HG02623 (cell line): Measurements from ENCODE around the gene DYNC1I1.
A peak's percentile ranks its signal among the peaks of the same experiment; 100 is the strongest.
"Not testable (repeated sequence)": the region's sequence is repeated elsewhere in the genome, so short reads cannot be mapped to it uniquely, and the experiment has no call there.

Experiments
- ATAC-seq: cut with Tn5 transposase; IDR thresholded peaks from one replicate; pipeline ENCODE4 v1.9.1; 2021; ENCODE audit warnings: moderate library complexity; ENCODE audit not compliant: unreplicated experiment

The DYNC1I1 gene

DNA sequence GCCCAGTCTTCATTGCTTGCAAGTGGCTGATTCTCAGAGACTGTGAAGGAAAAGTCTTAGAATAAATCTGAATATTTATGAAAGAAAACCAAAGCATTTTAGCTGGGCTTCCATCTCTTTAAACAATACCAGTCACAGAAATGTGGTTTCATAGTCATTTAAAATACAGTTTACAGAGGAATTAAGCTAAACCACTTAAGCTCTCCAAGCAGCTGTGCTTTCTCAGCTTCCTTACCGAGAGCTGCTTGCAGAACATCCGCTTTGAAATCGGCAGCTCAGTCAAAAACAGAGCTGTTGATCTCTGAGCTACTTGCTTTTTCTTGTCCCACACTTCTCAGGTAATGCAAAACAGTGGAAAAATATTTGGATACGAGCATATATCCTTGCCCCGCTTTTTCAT is 134.5 kb downstream of the DYNC1I1 start:
- no peak for ATAC-seq

DNA sequence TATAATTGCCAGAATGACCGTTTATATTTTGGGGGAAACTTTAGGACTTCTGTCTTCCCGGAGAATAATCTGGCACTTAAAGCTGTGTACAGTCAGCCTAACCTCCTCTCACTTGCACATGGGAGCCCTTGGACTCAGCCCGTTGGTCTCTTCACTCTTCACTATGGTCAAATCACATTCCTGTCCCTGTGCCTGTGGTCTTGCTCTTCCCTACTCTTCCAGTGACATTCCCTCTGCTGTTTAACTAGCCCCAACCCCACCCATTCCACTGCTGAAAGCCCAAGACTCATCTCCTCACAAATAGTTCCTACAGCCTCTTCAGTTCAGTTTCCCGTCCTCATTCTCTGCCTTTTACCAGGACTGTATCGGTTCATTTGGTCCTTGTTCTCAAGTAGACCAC is 135.0 kb downstream of the DYNC1I1 start:
- ATAC-seq: no peak

DNA sequence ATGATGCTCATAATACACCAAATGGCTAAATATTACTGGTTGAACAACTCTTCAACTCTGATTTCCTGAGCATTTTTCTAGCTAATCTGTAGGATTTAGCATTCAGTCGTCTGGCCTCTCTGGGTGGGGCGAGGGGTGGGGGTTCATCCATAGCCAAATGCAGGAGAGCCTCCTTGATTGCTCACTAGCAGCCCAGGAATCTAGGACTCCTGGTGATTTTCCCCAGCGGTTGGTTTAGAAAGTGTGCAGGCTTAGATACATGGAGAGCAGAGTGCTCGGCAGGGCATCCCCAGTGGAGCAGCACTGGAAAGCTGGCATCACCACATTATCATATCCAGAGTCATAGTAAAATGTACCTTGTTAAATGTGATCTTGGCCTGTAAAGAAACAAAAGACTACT is 136.1 kb downstream of the DYNC1I1 start:
- ATAC-seq: no peak

DNA sequence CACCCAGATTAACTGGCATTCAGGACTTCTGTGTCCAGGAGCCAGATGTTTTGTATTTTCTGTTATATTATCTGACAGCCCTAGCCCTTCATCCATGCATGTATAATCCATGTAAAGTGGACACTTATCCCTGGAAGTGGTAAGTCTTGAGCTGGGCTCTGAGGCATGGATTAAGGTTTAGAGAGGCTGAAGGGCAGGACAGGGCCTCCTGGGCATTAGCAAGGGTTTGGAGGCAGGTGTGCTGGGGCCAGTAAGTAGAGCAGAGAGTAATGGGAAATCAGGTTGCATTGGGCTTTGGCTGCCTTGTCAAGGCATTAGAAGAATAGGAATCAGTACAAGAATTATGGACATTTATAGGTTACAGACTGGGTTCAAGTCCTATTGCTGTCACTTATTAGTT is 138.0 kb downstream of the DYNC1I1 start:
- ATAC-seq: no peak

DNA sequence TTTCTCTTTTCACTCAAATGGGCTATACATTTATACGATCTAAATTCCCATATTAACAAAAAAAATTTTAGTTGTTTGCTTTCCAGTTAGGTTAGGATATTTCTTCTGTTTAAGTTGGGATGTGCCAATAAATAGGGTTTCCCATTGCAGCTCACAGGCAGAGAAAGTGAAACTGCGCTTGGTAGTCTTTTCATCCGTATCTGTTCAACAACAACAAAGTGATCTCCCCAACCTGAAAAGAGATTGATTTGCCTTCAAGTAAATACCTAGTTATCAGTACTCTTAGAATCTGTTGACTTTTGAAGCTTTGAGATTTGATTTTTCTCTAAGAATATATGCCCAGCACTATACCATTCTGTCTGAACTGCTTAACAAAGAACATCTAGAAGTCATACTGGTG is 143.4 kb downstream of the DYNC1I1 start:
- no peak for ATAC-seq

DNA sequence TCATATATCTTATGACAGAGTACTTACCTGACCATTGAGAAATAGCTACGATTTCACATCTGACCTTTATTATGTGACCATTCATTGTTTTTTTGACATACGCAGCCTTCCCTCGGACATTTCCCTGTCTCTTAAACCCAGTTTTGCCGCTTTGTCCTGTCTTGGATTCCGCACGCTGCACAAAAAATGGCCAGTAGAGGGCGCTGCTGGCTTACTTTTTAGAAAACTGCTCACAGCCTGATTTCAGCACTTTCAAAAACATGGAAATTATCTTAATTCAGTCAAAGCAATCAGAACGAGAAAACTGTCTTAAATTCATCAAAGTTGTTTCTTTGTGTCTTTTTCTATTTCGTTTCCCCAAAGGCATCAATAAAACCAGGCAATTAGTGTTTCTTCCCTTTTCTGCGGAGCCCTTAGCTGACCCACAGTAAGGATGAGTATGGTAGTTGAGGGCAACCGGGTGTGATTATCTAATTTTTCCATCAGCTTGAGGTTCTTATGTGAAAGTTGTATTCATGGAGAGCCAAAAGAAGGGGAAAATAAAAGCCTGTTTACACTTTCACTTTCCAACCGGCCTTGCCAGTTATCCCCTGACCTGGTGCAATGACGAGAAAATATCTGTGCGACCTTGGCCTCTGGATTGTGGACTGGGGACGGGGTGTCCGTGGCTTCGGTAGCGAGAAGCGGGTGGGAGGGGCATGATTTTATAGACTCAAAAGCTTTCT is 144.4 kb downstream of the DYNC1I1 start:
- peak; percentile 70 for ATAC-seq

DNA sequence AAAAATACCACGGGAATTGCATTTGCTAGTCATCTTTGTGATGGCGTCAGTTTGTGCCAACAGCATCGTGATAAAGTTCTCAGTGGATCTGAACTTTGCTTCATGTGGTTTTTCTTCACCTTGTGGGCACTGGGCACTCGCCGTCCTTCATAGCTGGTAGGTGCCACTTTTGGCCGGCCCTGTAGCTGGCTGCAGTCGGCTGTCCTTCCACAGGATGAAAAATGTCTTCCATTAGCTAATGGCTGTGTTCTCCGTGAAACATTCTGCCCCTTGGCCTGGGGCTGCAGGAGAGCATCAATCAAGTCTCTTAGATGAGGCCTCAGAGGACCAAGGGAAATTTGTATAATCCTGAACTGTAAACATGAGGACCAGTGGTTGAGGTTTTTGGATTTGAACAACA is 145.3 kb downstream of the DYNC1I1 start:
- no peak for ATAC-seq

DNA sequence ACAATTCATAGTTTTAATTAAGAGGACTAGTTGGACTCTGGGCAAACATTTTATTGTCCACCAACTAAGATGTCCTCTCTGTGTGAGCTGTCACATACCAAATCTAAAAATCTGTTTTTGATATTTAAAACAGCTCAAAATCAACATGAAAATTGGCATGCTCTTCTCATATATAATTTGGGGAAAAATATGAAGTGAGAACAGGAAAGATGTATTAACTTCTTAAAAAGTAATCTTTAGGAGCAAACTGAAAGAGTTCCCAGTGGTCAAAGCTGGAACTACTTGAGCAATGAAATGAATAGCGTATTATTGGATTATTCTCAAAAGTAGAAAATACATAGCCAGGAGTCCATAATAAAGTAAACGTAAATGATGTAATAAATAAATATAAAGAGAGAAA is 147.2 kb downstream of the DYNC1I1 start:
- ATAC-seq: no peak

DNA sequence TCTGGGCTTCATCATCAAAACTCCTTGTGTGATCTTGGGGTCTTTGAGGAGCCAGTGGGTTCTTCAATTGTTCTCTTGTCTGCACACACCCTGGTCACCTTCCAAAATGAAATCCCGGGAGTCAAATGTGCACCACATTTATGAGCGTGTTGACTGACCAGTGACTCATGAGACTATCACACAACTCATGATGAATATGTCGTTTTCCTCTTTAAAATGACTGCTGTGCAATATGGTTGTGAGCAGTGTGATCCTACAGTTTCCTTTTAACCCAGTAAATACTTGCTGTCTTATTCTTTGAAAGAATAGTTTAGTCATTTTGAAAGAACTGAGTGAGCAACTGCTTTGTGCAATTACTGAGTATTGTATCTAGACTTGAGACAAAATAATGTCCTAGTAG is 149.2 kb downstream of the DYNC1I1 start:
- ATAC-seq: no peak

DNA sequence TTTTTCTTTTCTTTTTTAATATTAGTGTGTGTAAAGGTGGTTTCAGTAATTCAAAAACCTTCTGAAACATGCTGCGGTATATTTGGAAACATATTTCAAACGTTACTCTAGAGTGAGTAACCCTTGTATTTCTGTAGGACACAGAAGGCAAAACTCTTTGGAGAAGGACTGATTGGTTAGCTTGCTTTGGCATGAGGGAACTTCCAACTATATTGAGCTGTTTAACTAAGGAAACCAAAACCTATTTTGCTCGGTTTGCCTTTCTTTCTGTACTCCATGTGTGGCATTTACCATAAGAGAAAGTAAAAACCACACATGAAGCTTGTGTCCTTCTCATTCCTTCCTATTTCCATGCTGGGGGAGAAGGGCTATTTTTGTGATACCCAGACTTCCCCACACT is 149.8 kb downstream of the DYNC1I1 start:
- ATAC-seq: no peak

DNA sequence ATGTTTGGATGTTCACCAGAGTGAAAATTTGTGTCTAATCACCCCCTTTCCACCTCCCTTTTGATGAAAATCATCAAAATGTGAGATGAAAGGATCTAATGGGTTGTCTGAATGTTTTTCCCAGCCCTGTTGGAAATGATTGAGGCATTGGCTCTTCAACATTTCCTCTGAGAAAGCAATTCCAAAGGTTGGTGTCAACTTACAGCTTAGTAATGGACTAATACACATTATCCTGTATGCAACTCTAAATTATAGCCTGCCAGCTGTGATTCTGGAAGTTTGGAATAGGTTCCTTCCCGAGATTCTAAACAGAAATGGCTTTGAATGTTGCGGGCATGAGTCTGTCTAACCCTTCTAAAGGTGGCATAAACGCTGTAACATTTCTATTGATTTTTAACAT is 152.9 kb downstream of the DYNC1I1 start:
- no peak for ATAC-seq

DNA sequence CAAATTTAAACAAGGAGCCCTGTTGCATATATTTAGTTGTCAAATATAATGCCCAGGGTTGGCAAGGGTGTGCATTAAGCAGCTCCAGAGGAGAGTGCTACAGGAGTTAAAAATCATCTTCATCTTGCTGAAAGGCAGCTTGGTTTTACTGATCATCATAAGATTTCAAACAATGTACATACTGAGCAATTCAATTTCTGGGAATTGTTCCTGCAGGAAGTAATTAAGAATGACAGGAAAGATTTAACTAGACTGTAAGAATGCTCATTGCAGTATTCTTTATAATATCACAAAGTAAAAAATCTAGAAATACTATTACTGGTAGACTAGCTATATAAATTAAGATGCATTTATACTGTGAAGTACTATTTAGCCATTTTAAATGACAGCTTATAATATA is 153.6 kb downstream of the DYNC1I1 start:
- ATAC-seq: no peak

DNA sequence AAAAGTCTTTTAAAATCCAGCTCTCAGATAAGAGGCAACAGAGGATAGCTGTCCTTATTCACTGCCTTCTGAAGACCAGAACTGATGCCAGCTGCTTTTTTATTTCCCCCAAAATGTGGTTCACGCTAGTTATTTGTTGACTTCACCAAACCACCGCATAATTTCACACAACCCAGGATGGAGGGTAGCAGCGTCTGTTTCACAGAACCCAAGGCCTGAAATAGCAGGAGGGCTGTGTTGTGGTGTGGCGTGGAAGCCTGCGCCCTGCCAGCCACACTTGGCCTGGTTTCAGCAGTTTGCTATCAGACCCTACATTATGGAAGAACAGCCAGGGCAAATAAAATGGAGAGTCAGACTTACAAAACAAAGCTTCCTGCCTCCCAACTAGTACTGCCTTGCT is 155.4 kb downstream of the DYNC1I1 start:
- no peak for ATAC-seq

DNA sequence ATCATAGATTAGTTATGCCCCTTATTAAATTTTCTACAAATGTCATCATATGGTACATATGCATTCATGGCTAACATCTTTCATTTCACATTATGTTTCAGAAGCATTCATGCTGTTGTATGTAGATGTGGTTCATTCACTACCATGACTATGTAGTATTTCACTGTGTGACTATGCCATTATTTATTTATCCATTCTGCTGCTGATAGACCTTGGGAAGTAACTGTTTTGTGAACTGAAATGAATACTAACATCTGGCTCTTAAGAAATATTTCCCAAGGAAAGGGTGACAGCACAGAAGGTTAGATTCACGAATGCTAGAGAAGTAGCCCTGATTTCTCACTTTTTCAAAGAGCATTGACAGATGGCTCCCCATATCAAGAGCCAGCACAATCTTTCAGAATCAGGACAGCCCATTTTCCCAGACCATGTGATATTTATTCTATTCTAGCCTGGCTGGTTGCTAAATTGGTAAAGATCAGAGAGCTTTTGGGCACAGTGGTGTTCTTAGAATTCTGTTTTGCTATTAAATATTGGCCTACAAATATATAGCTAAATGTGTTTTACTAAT is 157.4 kb downstream of the DYNC1I1 start:
- ATAC-seq: no peak

DNA sequence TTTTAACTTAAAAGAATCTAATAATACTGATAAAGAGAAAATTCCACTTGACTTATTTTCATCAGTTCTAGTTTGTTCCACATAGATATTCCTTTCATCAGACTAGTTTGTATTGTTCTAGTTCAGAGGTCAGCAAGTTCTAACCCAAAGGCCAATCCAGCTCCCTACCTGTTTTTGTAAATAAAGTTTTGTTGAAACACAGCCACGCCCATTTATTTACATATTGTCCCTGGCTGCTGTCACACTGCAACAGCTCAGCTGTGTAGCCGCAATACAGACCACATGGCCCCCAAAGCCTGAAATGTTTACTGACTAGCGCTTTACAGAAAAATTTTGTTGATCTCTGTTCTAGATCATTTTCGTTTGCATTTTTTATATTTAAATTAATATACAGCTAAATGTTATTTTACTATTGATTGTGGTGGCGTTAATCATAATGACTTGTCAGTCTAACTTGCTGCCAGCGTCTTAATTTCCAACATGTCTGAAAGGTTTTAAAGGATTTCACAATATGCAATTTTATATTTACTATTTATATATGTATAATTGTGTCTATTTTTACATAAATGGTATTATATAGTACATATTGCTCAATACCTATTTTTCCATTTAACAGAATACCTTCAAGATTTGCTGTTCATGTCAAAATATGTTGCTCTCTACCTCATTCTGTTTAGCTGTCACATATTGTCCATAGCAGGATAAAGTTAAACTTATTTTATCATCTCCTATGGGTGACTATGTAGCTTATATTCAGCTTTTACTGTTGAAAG is 159.3 kb downstream of the DYNC1I1 start:
- ATAC-seq: no peak

DNA sequence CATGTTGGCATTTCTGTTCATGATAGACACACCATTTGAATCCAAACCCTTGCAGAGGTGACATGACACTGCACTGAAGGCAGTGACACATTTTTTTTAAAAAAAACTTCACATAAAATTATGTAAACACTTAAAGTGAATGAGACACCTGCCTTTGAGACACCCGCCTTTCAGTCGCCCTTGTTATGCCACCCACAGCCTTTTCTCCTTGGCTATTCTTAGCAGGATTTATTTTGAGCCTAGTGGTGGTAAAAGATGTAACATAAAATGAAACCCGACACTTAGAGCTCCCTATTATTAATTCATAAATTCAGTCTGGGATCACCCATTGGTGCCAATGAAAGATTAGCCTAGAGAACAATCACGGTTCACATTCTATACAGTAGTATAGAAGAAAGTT is 161.3 kb downstream of the DYNC1I1 start:
- no peak for ATAC-seq

DNA sequence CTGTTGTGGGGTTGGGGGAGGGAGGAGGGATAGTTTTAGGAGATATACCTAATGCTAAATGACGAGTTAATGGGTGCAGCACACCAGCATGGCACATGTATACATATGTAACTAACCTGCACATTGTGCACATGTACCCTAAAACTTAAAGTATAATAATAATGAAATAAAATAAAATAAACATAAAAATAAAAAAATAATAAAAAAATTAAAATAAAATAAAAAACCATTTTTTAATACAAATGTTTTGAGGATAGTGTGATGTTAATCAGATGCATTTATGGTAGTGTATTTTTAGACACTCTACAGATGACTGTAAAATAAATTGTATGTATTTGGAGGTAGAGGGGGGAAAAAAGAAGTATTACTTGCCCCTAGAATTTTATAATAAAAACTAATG is 172.5 kb downstream of the DYNC1I1 start:
- ATAC-seq: not testable (repeated sequence)

DNA sequence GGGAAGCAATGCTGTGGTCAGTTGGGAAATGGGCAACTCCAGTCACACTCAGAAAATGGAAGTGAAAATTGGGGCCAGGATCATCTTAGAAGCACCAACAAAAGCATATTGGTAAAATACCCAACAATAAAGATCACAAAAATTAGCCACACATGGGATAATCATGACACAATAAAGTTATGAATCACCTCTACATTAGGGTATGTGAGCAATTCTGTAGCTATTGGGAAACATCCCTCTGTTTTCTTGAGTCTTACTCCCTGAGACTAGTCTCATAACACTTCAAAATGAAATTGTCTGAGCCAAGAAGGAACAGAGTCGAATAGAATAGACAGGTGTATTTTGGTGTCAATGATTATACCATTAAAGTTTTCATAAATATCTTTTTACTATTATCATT is 178.3 kb downstream of the DYNC1I1 start:
- no peak for ATAC-seq

DNA sequence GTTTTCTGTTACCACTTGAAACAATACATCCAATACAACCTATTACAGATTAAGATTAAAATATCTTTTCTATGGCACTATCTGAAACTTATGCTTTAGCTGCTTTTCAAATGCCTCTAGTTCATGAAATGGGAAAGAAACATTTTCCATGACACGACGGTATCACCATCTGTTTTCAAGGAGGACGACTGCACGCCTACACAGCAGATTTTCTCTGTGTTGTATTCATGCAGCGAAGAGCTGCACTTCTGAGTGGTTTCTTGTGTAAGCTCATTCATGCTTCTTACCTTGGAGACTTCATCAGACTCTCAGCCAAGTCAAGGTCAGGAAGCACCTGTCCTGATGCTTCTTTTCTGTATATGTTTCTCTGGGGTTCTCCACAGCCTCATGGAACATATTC is 179.2 kb downstream of the DYNC1I1 start:
- no peak for ATAC-seq

DNA sequence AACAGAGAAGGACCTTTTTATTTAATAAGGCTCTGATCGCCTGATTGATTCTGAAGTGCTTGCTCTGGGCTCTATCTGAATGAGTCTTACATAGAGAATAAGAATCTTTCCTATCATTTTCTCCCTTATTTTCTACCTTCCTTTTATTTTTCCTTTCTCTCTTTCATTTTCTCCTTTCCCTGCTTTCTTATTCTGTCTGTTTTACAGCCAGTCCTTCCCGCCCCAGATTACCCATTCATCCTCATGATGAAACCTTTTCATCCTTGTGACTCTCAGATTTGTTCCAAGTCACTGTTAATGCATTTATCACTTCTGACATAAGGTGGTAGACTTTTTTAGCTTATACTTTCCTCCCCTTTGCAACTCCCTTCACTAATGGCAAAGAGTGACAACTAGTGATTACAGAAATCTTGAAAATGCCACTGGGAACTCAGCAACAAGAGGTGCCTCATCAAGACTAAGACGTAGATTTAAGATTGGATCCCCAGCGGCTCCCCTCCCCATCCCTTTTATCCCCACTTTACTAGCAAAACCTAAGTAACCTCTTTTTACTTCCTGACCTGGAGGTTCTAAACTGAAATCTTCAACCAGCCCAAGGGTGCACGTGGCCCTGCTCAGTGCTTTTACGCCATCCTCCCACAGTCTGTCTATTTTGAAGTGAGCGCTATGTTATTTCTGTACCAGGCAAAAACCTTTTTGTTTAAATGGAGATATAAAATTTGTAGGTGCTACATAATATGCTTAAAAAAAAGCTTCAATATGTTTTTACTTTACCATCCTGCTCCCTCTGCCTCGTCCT is 179.8 kb downstream of the DYNC1I1 start:
- ATAC-seq: no peak

DNA sequence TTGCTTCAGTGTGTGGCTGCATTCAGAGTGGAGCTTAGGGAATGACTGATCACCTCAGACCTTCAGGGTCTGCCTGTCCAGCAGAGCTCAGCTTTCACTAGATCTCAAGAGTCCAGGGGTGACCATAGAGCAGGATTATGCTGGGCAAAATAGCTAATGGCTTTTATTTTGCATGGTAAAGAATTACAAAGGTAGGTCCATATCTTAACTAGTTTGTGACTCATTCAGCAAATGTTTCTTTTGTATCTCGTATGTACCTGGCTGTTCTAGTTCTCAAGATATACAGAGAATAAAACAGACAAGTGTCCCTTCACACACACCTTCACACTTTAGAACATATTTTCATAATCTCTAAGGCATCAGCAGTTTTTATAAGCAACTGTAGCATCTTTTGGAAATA is 180.5 kb downstream of the DYNC1I1 start:
- ATAC-seq: no peak

DNA sequence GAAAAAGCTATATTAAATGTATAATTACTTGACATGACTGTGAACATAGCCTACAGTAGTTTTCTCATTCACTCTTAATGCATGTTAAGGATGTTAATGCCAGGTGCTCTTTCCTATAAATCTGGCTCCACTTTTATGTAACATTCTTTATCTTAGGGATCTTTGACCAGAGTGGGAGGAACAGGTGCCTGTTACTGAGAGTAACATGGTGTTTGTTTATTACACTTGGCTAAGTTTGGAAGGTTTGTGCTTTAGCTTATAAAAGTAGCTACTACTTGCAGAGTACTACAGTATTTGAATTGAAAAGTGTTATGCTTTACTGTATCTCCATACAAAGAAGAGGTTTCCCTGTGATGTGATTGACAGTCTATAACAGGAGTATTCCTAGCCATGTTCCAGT is 183.4 kb downstream of the DYNC1I1 start:
- no peak for ATAC-seq
